Measurements from ENCODE around the gene UGT1A8.

The UGT1A8 gene

DNA sequence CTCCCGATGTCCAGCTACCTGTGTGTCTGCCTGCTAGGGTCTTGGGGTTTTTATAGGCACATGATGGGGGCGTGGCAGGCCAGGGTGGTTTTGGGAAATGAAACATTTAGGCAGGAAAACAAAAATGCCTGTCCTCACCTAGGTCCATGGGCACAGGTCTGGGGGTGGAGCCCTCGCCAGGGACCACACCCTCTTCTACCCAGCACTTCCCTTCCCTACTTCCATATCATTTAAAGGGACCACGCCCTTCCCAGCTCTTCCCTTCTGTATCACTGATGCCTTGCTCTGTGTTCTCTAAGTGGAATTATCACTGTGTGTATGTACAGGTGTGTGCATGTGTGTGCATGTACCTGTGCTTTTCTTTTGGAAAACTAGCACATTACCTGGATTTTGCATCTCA is 149.0 kb downstream of the UGT1A8 start:
- Histone ChIP-seq H3K4me1 (ENCODE audit: control insufficient read depth, insufficient read depth, low read length) (no peaks in the 10 kb centered on the region), H3K27me3 (ENCODE audit: control insufficient read depth, insufficient read depth, low read length) (no peaks in the 10 kb centered on the region), H3K9me3 (ENCODE audit: control insufficient read depth, insufficient read depth, low read depth, low read length) (no peaks in the 10 kb centered on the region), H3K4me3 (ENCODE audit: low read depth, low read length) (no peak overlapping the region), H3K9ac (ENCODE audit: low read length) (no peak overlapping the region), H3K27ac (ENCODE audit: low read depth, low read length) (no peak overlapping the region), H3K36me3 (ENCODE audit: control insufficient read depth, insufficient read depth, low read length) (no peaks in the 10 kb centered on the region)

DNA sequence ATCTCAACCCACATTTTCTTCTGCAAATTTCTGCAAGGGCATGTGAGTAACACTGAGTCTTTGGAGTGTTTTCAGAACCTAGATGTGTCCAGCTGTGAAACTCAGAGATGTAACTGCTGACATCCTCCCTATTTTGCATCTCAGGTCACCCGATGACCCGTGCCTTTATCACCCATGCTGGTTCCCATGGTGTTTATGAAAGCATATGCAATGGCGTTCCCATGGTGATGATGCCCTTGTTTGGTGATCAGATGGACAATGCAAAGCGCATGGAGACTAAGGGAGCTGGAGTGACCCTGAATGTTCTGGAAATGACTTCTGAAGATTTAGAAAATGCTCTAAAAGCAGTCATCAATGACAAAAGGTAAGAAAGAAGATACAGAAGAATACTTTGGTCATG is 150.6 kb downstream of the UGT1A8 start:
- Histone ChIP-seq H3K36me3 (ENCODE audit: control insufficient read depth, insufficient read depth, low read length) (no peaks in the 10 kb centered on the region), H3K4me1 (ENCODE audit: control insufficient read depth, insufficient read depth, low read length) (no peaks in the 10 kb centered on the region), H3K4me3 (ENCODE audit: low read depth, low read length) (no peak overlapping the region), H3K9ac (ENCODE audit: low read length) (no peak overlapping the region), H3K9me3 (ENCODE audit: control insufficient read depth, insufficient read depth, low read depth, low read length) (no peaks in the 10 kb centered on the region), H3K27ac (ENCODE audit: low read depth, low read length) (no peak overlapping the region), H3K27me3 (ENCODE audit: control insufficient read depth, insufficient read depth, low read length) (no peaks in the 10 kb centered on the region)

DNA sequence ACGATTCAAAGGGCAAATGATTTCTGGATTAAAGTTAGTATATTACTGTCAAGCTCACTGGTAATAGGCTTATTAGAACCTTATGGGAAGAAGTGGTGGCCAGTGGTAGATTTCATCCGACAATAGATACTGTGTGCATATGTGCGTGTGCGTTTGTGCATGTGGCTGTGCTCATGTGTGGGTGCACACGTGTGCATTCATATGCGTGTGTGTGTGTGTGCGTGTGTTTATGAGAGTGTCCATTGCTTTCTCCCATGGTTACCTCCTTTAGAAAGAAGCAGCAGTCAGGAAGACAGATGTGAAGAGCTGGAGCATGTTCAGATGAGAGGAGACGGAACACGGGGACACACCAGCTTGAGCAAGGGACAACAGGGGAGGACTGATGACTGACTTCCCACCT is 151.8 kb downstream of the UGT1A8 start:
- Histone ChIP-seq H3K4me3 (ENCODE audit: low read depth, low read length) (no peak overlapping the region), H3K27me3 (ENCODE audit: control insufficient read depth, insufficient read depth, low read length) (no peaks in the 10 kb centered on the region), H3K9ac (ENCODE audit: low read length) (no peak overlapping the region), H3K36me3 (ENCODE audit: control insufficient read depth, insufficient read depth, low read length) (no peaks in the 10 kb centered on the region), H3K4me1 (ENCODE audit: control insufficient read depth, insufficient read depth, low read length) (no peaks in the 10 kb centered on the region), H3K27ac (ENCODE audit: low read depth, low read length) (no peak overlapping the region), H3K9me3 (ENCODE audit: control insufficient read depth, insufficient read depth, low read depth, low read length) (no peaks in the 10 kb centered on the region)

DNA sequence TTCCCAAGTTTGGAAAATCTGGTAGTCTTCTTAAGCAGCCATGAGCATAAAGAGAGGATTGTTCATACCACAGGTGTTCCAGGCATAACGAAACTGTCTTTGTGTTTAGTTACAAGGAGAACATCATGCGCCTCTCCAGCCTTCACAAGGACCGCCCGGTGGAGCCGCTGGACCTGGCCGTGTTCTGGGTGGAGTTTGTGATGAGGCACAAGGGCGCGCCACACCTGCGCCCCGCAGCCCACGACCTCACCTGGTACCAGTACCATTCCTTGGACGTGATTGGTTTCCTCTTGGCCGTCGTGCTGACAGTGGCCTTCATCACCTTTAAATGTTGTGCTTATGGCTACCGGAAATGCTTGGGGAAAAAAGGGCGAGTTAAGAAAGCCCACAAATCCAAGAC is 154.7 kb downstream of the UGT1A8 start:
- Histone ChIP-seq H3K27me3 (ENCODE audit: control insufficient read depth, insufficient read depth, low read length) (no peaks in the 10 kb centered on the region), H3K9ac (ENCODE audit: low read length) (no peak overlapping the region), H3K4me1 (ENCODE audit: control insufficient read depth, insufficient read depth, low read length) (no peaks in the 10 kb centered on the region), H3K9me3 (ENCODE audit: control insufficient read depth, insufficient read depth, low read depth, low read length) (peaks cover 14% of the 10 kb centered on the region), H3K4me3 (ENCODE audit: low read depth, low read length) (no peak overlapping the region), H3K27ac (ENCODE audit: low read depth, low read length) (no peak overlapping the region), H3K36me3 (ENCODE audit: control insufficient read depth, insufficient read depth, low read length) (no peaks in the 10 kb centered on the region)

DNA sequence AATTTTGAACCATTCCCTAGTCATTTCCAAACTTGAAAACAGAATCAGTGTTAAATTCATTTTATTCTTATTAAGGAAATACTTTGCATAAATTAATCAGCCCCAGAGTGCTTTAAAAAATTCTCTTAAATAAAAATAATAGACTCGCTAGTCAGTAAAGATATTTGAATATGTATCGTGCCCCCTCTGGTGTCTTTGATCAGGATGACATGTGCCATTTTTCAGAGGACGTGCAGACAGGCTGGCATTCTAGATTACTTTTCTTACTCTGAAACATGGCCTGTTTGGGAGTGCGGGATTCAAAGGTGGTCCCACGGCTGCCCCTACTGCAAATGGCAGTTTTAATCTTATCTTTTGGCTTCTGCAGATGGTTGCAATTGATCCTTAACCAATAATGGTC is 155.2 kb downstream of the UGT1A8 start:
- Histone ChIP-seq H3K36me3 (ENCODE audit: control insufficient read depth, insufficient read depth, low read length) (no peaks in the 10 kb centered on the region), H3K4me1 (ENCODE audit: control insufficient read depth, insufficient read depth, low read length) (no peaks in the 10 kb centered on the region), H3K4me3 (ENCODE audit: low read depth, low read length) (no peak overlapping the region), H3K9me3 (ENCODE audit: control insufficient read depth, insufficient read depth, low read depth, low read length) (peaks cover 14% of the 10 kb centered on the region), H3K9ac (ENCODE audit: low read length) (no peak overlapping the region), H3K27ac (ENCODE audit: low read depth, low read length) (no peak overlapping the region), H3K27me3 (ENCODE audit: control insufficient read depth, insufficient read depth, low read length) (no peaks in the 10 kb centered on the region)

DNA sequence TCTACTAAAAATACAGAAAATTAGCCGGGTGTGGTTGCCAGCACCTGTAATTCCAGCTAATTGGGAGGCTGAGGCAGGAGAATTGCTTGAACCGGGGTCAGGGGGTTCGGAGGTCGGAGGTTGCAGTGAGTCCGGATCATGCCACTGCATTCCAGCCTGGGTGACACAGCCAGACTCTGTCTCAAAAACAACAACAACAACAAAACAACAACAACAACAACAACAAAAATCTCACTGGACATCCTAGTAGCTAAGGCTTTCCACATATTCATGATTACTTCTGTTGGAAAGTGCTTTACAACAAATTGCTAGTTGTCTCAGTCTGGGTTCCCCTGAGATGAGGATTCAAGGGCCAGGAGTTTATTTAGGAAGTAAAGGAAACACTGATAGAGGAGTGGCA is 156.4 kb downstream of the UGT1A8 start:
- Histone ChIP-seq H3K9ac (ENCODE audit: low read length) (no peak overlapping the region), H3K9me3 (ENCODE audit: control insufficient read depth, insufficient read depth, low read depth, low read length) (peaks cover 14% of the 10 kb centered on the region), H3K27me3 (ENCODE audit: control insufficient read depth, insufficient read depth, low read length) (no peaks in the 10 kb centered on the region), H3K4me1 (ENCODE audit: control insufficient read depth, insufficient read depth, low read length) (no peaks in the 10 kb centered on the region), H3K27ac (ENCODE audit: low read depth, low read length) (no peak overlapping the region), H3K4me3 (ENCODE audit: low read depth, low read length) (no peak overlapping the region), H3K36me3 (ENCODE audit: control insufficient read depth, insufficient read depth, low read length) (no peaks in the 10 kb centered on the region)

DNA sequence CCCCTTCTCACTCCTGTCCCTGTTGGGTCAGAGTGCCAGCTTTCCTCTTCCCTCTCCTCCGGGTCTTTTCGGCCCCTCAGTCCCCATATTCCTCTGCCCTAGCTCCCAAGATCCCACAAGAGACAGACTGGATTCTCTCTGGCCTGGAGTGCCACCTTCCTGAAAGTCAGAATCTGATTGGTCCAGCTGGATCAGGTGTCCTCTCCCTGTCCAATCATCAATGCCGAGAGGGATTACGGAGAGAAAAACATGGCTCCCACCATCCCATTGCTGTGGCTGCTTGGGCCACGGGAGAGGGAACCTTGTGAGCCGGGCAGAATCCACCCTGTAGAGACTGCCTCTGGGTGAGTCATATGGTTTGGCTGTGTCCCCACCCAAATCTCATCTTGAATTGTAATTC is 158.0 kb downstream of the UGT1A8 start:
- Histone ChIP-seq H3K27me3 (ENCODE audit: control insufficient read depth, insufficient read depth, low read length) (no peaks in the 10 kb centered on the region), H3K4me3 (ENCODE audit: low read depth, low read length) (no peak overlapping the region), H3K9ac (ENCODE audit: low read length) (no peak overlapping the region), H3K36me3 (ENCODE audit: control insufficient read depth, insufficient read depth, low read length) (no peaks in the 10 kb centered on the region), H3K9me3 (ENCODE audit: control insufficient read depth, insufficient read depth, low read depth, low read length) (peaks cover 14% of the 10 kb centered on the region), H3K27ac (ENCODE audit: low read depth, low read length) (no peak overlapping the region), H3K4me1 (ENCODE audit: control insufficient read depth, insufficient read depth, low read length) (no peaks in the 10 kb centered on the region)

DNA sequence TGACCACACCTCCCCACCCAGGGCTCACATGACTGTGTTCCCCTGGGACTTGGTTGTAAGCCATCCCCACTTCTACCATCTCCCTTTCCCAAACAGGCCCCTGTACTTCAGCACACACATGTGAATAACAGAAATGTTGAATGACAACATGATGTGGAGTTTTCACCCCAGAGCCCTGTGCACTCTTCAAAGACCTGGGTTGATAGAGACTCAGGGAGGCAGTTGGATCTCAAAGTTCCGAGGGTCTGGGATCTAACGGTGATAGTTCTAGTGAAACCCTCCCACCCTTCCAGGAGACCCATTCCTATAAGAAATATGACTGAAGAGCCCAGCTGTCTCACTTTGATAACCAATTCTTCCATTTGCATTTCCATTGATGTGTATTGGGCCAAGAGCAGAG is 160.6 kb downstream of the UGT1A8 start, which contains the start of gene MROH2A:
TSS of gene MROH2A (plus strand) at position 301 of the 400 bp plus-strand sequence. CDS start 1,029 bp downstream, outside the sequence.
- no peaks in the 10 kb centered on the region for H3K27me3 ChIP-seq (ENCODE audit: control insufficient read depth, insufficient read depth, low read length)
- no peak within 1 kb of the TSS for H3K9ac ChIP-seq (ENCODE audit: low read length)
- no peaks in the 10 kb centered on the region for H3K36me3 ChIP-seq (ENCODE audit: control insufficient read depth, insufficient read depth, low read length)
- H3K4me3 ChIP-seq (ENCODE audit: low read depth, low read length) = no peak within 1 kb of the TSS
- no peak within 1 kb of the TSS for H3K27ac ChIP-seq (ENCODE audit: low read depth, low read length)
- no peaks in the 10 kb centered on the region for H3K4me1 ChIP-seq (ENCODE audit: control insufficient read depth, insufficient read depth, low read length)
- H3K9me3 ChIP-seq (ENCODE audit: control insufficient read depth, insufficient read depth, low read depth, low read length) = peaks cover 14% of the 10 kb centered on the region

DNA sequence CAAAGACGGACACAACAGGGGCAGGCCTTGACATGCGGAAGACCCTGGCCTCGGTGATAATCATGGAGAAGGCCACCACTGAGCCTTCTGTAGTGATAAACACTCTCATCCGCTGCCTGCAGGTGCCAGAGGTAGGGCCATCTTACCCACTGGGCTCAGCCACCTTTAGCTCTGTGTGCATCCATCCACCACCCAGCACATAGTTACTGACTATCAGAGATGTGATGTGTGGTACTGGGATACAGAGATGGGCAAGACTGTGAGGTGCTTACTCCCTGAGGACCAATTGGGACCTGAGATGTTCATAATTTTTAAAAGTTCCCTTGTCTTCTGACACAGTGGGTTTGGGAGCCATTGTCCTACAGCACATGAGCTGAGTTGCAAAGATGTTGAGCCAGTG is 162.3 kb downstream of the UGT1A8 start:
- Histone ChIP-seq H3K27me3 (ENCODE audit: control insufficient read depth, insufficient read depth, low read length) (no peaks in the 10 kb centered on the region), H3K4me3 (ENCODE audit: low read depth, low read length) (no peak overlapping the region), H3K36me3 (ENCODE audit: control insufficient read depth, insufficient read depth, low read length) (no peaks in the 10 kb centered on the region), H3K9me3 (ENCODE audit: control insufficient read depth, insufficient read depth, low read depth, low read length) (peaks cover 14% of the 10 kb centered on the region), H3K27ac (ENCODE audit: low read depth, low read length) (no peak overlapping the region), H3K4me1 (ENCODE audit: control insufficient read depth, insufficient read depth, low read length) (no peaks in the 10 kb centered on the region), H3K9ac (ENCODE audit: low read length) (no peak overlapping the region)

DNA sequence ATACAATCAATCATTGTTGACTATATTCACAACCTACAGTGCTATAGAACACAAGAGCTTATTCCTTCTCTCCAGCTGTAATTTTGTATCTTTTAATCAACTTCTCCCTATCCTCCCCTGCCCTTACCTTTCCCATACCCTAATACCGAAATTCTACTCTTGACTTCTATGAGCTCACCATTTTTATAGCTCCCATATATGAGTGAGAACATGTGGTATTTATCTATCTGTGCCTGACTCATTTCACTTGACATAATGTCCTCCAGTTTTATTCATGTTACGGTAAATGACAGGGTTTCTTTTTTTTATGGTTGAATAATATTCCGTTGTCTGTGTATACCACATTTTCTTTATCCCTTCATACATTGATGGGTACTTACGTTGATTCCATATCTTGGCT is 163.3 kb downstream of the UGT1A8 start:
- H3K36me3 ChIP-seq (ENCODE audit: control insufficient read depth, insufficient read depth, low read length) = no peaks in the 10 kb centered on the region
- no peak overlapping the region for H3K4me3 ChIP-seq (ENCODE audit: low read depth, low read length)
- H3K4me1 ChIP-seq (ENCODE audit: control insufficient read depth, insufficient read depth, low read length) = no peaks in the 10 kb centered on the region
- no peaks in the 10 kb centered on the region for H3K27me3 ChIP-seq (ENCODE audit: control insufficient read depth, insufficient read depth, low read length)
- no peak overlapping the region for H3K27ac ChIP-seq (ENCODE audit: low read depth, low read length)
- H3K9me3 ChIP-seq (ENCODE audit: control insufficient read depth, insufficient read depth, low read depth, low read length) = peaks cover 8% of the 10 kb centered on the region
- no peak overlapping the region for H3K9ac ChIP-seq (ENCODE audit: low read length)

DNA sequence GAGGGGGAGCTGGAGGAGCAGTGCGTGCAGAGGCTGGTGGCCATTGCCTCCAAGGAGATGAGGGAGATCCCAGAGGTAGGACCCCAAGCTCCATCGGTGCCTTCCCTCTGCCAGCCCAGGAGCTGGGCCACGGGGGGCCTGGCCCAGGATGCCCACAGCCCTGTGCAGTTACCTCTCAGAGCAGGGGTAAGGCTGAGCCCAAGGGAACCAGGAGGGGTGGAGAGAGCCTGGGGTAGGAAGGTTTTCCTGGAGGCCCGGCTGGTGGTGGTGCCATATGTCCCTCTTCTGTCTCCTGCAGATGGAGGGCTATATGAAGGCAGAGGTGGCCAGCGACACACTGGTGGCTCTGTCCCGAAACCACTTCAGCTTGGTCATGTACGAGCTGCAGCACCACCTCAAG is 172.1 kb downstream of the UGT1A8 start:
- Histone ChIP-seq H3K27ac (ENCODE audit: low read depth, low read length) (no peak overlapping the region), H3K4me1 (ENCODE audit: control insufficient read depth, insufficient read depth, low read length) (no peaks in the 10 kb centered on the region), H3K9me3 (ENCODE audit: control insufficient read depth, insufficient read depth, low read depth, low read length) (no peaks in the 10 kb centered on the region), H3K4me3 (ENCODE audit: low read depth, low read length) (no peak overlapping the region), H3K27me3 (ENCODE audit: control insufficient read depth, insufficient read depth, low read length) (no peaks in the 10 kb centered on the region), H3K36me3 (ENCODE audit: control insufficient read depth, insufficient read depth, low read length) (no peaks in the 10 kb centered on the region), H3K9ac (ENCODE audit: low read length) (no peak overlapping the region)

Data from HUES6 (cell line).